Astrocyte (in vitro differentiated cells and primary cell): ENCODE data around the gene FLT1. TPM values are rescaled to one million over a fixed set of nuclear protein-coding genes. Genes with fewer than 3 reads are reported as not detected.

Source experiments
- DNase-seq: peaks from one replicate; pipeline ENCODE4 v3.0.0-alpha.2; 2010; ENCODE audit warnings: low read depth
- FAIRE-seq: peaks from 2 replicates; lab custom pipeline; 2011; peaks lifted over from hg19 to GRCh38; lab: Jason Lieb, UNC
- H2AFZ ChIP-seq: 2 replicates; pipeline ENCODE4 v1.6.0; 2012; ENCODE audit warnings: low read depth, low read length, inconsistent platforms
- H3K27ac ChIP-seq: 2 replicates; pipeline ENCODE4 v1.5.1; 2011; ENCODE audit warnings: low read depth, low read length, inconsistent platforms
- H3K27me3 ChIP-seq: 2 replicates; pipeline ENCODE4 v1.6.0; 2011; ENCODE audit warnings: low read length, inconsistent platforms; ENCODE audit not compliant: insufficient read depth
- H3K36me3 ChIP-seq: 2 replicates; pipeline ENCODE4 v1.5.1; 2011; ENCODE audit warnings: low read length, inconsistent platforms; ENCODE audit not compliant: insufficient read depth
- H3K4me1 ChIP-seq: 2 replicates; pipeline ENCODE4 v1.5.1; 2011; ENCODE audit warnings: low read length, inconsistent platforms; ENCODE audit not compliant: insufficient read depth
- H3K4me2 ChIP-seq: 2 replicates; pipeline ENCODE4 v1.6.0; 2012; ENCODE audit warnings: low read length, inconsistent platforms
- H3K4me3 ChIP-seq: 2 replicates; pipeline ENCODE4 v1.5.1; 2011; ENCODE audit warnings: low read depth, mild to moderate bottlenecking, low read length, inconsistent platforms; ENCODE audit not compliant: insufficient read depth
- H3K79me2 ChIP-seq: 2 replicates; pipeline ENCODE4 v1.6.0; 2012; ENCODE audit warnings: mild to moderate bottlenecking, low read length, inconsistent platforms; ENCODE audit not compliant: insufficient read depth
- H3K9ac ChIP-seq: 2 replicates; pipeline ENCODE4 v1.6.0; 2012; ENCODE audit warnings: mild to moderate bottlenecking, low read length, inconsistent platforms
- H3K9me3 ChIP-seq: 2 replicates; pipeline ENCODE4 v1.5.1; 2012; ENCODE audit warnings: low read depth, mild to moderate bottlenecking, low read length, inconsistent platforms; ENCODE audit not compliant: insufficient read depth
- H4K20me1 ChIP-seq: 2 replicates; pipeline ENCODE4 v1.6.0; 2012; ENCODE audit warnings: low read length, inconsistent platforms; ENCODE audit not compliant: insufficient read depth
- H3K27ac Mint-ChIP-seq: one replicate; pipeline ENCODE4 v1.8.0; 2021; ENCODE audit warnings: mild to moderate bottlenecking, mixed read lengths; ENCODE audit not compliant: unreplicated experiment
- H3K27me3 Mint-ChIP-seq: one replicate; pipeline ENCODE4 v1.8.0; 2021; ENCODE audit warnings: low read depth, mixed read lengths; ENCODE audit not compliant: unreplicated experiment
- H3K36me3 Mint-ChIP-seq: one replicate; pipeline ENCODE4 v1.8.0; 2021; ENCODE audit warnings: low read depth, mixed read lengths; ENCODE audit not compliant: unreplicated experiment
- H3K4me1 Mint-ChIP-seq: one replicate; pipeline ENCODE4 v1.8.0; 2021; ENCODE audit warnings: low read depth, mixed read lengths; ENCODE audit not compliant: unreplicated experiment
- H3K4me3 Mint-ChIP-seq: one replicate; pipeline ENCODE4 v1.8.0; 2021; ENCODE audit warnings: mild to moderate bottlenecking, moderate library complexity, mixed read lengths; ENCODE audit not compliant: unreplicated experiment
- H3K9me3 Mint-ChIP-seq: one replicate; pipeline ENCODE4 v1.8.0; 2021; ENCODE audit warnings: mild to moderate bottlenecking, mixed read lengths; ENCODE audit not compliant: unreplicated experiment
- CTCF ChIP-seq: IDR thresholded peaks from 2 replicates; pipeline ENCODE4 v1.5.1; 2011; ENCODE audit warnings: low read depth, mild to moderate bottlenecking, inconsistent platforms, low read length, moderate library complexity; ENCODE audit not compliant: insufficient read depth
- EZH2 ChIP-seq: IDR thresholded peaks from 2 replicates; pipeline ENCODE4 v1.6.1; 2012; ENCODE audit warnings: mild to moderate bottlenecking, low read length, inconsistent platforms; ENCODE audit not compliant: insufficient read depth
- total RNA-seq: library from RNA; stranded (reverse); gene quantifications from 2 replicates; pipeline ENCODE4 v1.2.1, GENCODE V29; 2021

FLT1 gene
- total RNA-seq, 1 donor from 2014 or later, result 7.3 TPM

GRCh38 chr13:28408235-28408848, 86.6 kb downstream of the FLT1 start:
- H3K9ac ChIP-seq, result no peak overlapping the region
- Mint-ChIP-seq H3K9me3 (no peaks in the 10 kb centered on the region), H3K27ac (no peak overlapping the region)

GRCh38 chr13:28406733-28407266, 88.1 kb downstream of the FLT1 start:
- no peak for DNase-seq
- Mint-ChIP-seq H3K4me3 (no peak overlapping the region), H3K27me3 (no peaks in the 10 kb centered on the region), H3K27ac (no peak overlapping the region), H3K36me3 (no peaks in the 10 kb centered on the region), H3K4me1 (peaks cover 9% of the 10 kb centered on the region), H3K9me3 (no peaks in the 10 kb centered on the region)
- no peak for TF ChIP-seq EZH2
- TF ChIP-seq CTCF, result no peak
- H4K20me1 ChIP-seq, result no peaks in the 10 kb centered on the region
- no peak overlapping the region for H3K27ac ChIP-seq
- H3K9ac ChIP-seq, result no peak overlapping the region
- H3K27me3 ChIP-seq, result no peaks in the 10 kb centered on the region
- no peaks in the 10 kb centered on the region for H3K4me1 ChIP-seq
- H3K9me3 ChIP-seq, result no peaks in the 10 kb centered on the region
- no peak overlapping the region for H2AFZ ChIP-seq
- no peak overlapping the region for H3K4me2 ChIP-seq
- no peaks in the 10 kb centered on the region for H3K79me2 ChIP-seq
- H3K4me3 ChIP-seq, result no peak overlapping the region
- no peak for FAIRE-seq
- H3K36me3 ChIP-seq, result no peaks in the 10 kb centered on the region

More at GRCh38 chr13:28408235-28408848, 86.6 kb downstream of the FLT1 start:
- Histone ChIP-seq H3K36me3 (no peaks in the 10 kb centered on the region), H4K20me1 (no peaks in the 10 kb centered on the region), H3K4me1 (no peaks in the 10 kb centered on the region), H3K27me3 (no peaks in the 10 kb centered on the region), H3K9me3 (no peaks in the 10 kb centered on the region), H3K4me3 (no peak overlapping the region), H3K4me2 (no peak overlapping the region), H2AFZ (no peak overlapping the region), H3K27ac (no peak overlapping the region), H3K79me2 (no peaks in the 10 kb centered on the region)
- DNase-seq (no peak), FAIRE-seq (no peak)
- Mint-ChIP-seq H3K27me3 (no peaks in the 10 kb centered on the region), H3K4me1 (peaks cover 6% of the 10 kb centered on the region), H3K36me3 (no peaks in the 10 kb centered on the region), H3K4me3 (no peak overlapping the region)
- TF ChIP-seq CTCF, result no peak
- no peak for TF ChIP-seq EZH2

- no peak for TF ChIP-seq CTCF
- no peak for TF ChIP-seq EZH2
- no peak overlapping the region for H3K27ac ChIP-seq
- no peak overlapping the region for H3K4me3 Mint-ChIP-seq
- no peaks in the 10 kb centered on the region for H3K36me3 Mint-ChIP-seq
- no peaks in the 10 kb centered on the region for H3K36me3 ChIP-seq
- H3K4me2 ChIP-seq, result no peak overlapping the region
- no peak overlapping the region for H3K9ac ChIP-seq
- no peaks in the 10 kb centered on the region for H3K9me3 Mint-ChIP-seq
- H3K27me3 Mint-ChIP-seq, result no peaks in the 10 kb centered on the region
- no peak for FAIRE-seq
- no peak for DNase-seq
- H3K79me2 ChIP-seq, result no peaks in the 10 kb centered on the region
- peak overlapping the region; percentile 31 for H3K27ac Mint-ChIP-seq
- H3K9me3 ChIP-seq, result no peaks in the 10 kb centered on the region
- peaks cover 12% of the 10 kb centered on the region for H3K4me1 Mint-ChIP-seq
- H4K20me1 ChIP-seq, result no peaks in the 10 kb centered on the region
- H3K4me3 ChIP-seq, result no peak overlapping the region
- no peak overlapping the region for H2AFZ ChIP-seq
- H3K27me3 ChIP-seq, result no peaks in the 10 kb centered on the region
- H3K4me1 ChIP-seq, result no peaks in the 10 kb centered on the region
Observed at GRCh38 chr13:28402057-28402381, 92.9 kb downstream of the FLT1 start.
